HG02943 (cell line): ENCODE data around the gene MTG1.
"Not testable (repeated sequence)": the region's sequence is repeated elsewhere in the genome, so short reads cannot be mapped to it uniquely, and the experiment has no call there.

ENCODE experiments used
- ATAC-seq: cut with Tn5 transposase; IDR thresholded peaks from one replicate; pipeline ENCODE4 v1.9.1; 2021; ENCODE audit warnings: mild to moderate bottlenecking, low read depth, moderate library complexity; ENCODE audit not compliant: unreplicated experiment

MTG1 gene

GRCh38 chr10:133421336-133422222, 27.6 kb downstream of the MTG1 start:
- ATAC-seq: no peak

- ATAC-seq: no peak
Observed at GRCh38 chr10:133422223-133422806, 28.4 kb downstream of the MTG1 start.

DNA sequence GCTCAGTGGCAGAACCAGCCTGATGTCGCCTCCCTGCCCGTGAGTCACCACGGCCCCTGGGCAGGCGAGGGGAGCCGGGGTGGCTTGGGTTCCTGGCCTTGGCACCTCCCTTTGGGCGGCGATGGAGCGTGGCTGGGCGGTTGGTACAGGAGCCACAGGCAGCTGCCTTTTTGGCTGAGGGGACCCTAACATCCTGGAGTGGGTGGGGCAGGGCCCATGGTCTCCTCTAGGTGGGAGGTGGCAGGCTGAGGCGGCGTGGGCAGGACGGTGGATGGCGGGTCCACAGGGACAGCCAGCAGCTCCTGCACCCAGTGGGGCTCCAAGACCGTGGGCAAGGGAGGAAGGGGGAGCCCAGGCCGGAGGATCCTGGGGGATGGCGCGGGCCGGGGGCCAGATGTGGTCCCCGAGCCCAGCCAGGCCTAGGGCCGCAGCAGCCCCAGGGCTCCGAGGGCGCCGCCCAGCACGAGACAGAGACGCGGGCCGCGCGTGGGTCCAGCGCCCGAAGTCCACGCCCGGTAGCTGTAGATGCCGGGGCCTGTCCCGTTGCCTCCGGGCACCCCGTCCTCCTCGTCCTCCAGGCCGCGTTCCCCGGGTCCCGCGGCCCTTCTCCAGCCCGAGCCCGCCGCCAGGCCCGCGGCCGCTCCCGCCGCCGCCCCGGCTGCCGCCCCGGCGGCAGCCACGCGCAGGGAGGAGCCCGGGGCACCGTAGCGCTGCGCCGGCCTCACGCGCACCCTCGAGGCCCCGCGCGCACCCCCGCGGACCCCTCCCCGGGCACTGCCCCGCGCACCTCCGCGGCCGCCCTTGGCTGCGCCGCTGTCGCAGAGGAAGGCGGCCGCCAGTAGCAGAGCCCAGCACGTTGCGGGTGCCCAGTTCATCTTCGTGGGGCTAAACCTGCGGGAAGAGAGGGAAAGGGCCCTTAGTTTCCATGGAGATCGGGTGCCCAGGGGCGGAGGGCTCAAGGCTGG, 29.1 kb downstream of the MTG1 start:
- ATAC-seq: no peak

DNA sequence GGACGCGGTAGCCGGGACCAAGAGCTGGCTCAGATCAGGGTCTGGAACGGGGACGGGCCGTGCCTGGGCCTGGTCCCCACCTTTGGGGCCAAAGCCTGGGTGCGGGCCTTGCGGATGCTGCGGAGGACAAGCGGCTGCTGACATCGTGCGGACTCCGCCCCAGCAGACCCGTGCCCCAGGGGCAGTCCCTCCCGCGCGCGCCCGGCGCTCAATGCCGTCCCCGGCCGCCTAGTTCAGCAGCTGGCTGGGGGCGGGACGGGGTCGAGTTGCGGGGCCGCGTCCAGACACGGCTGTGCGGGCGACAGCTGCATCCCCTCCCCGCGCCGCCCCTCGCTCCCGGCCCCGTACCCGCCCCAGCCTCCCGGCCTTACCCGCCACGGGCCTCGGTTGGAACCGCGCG, 30.1 kb downstream of the MTG1 start:
- ATAC-seq: not testable (repeated sequence)

- ATAC-seq: not testable (repeated sequence)
Observed at GRCh38 chr10:133424601-133425000, 30.6 kb downstream of the MTG1 start, which contains the start of gene SPRN. SPRN (minus strand) TSS chr10:133424625; CDS start chr10:133423681, 944 bp downstream.

GRCh38 chr10:133429571-133429970, 35.6 kb downstream of the MTG1 start:
- ATAC-seq: not testable (repeated sequence)

- ATAC-seq: not testable (repeated sequence)
Observed at GRCh38 chr10:133431888-133432613, 38.1 kb downstream of the MTG1 start.

GRCh38 chr10:133432789-133433188, 38.8 kb downstream of the MTG1 start:
- not testable (repeated sequence) for ATAC-seq

DNA sequence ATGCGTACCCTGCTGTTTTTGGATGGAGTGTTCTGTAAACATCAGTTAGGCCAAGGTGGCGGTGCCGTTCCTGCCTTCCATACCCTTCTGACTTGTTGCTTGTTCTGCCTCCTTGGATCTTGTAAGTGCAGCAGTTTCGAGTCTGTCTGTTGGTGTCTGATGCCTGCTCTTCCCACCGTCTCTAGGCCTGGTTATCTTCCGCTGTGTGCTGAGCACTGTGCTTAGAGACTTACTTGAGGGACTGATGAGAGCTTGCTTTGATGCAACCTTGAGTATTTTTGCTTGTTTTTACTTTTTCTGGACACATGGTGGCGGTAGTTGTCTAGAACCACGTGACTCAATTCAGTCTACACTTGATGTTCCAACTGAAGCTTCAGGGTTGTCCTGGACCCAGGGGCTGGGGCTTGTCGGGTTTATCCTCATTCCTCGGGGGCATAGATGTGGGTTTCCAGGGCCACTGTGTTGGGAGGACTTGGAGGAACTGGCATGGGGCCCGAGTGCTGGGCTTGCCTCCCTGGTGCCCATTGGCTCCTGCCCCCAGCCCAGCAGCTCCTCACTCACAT, 44.8 kb downstream of the MTG1 start:
- ATAC-seq: no peak

DNA sequence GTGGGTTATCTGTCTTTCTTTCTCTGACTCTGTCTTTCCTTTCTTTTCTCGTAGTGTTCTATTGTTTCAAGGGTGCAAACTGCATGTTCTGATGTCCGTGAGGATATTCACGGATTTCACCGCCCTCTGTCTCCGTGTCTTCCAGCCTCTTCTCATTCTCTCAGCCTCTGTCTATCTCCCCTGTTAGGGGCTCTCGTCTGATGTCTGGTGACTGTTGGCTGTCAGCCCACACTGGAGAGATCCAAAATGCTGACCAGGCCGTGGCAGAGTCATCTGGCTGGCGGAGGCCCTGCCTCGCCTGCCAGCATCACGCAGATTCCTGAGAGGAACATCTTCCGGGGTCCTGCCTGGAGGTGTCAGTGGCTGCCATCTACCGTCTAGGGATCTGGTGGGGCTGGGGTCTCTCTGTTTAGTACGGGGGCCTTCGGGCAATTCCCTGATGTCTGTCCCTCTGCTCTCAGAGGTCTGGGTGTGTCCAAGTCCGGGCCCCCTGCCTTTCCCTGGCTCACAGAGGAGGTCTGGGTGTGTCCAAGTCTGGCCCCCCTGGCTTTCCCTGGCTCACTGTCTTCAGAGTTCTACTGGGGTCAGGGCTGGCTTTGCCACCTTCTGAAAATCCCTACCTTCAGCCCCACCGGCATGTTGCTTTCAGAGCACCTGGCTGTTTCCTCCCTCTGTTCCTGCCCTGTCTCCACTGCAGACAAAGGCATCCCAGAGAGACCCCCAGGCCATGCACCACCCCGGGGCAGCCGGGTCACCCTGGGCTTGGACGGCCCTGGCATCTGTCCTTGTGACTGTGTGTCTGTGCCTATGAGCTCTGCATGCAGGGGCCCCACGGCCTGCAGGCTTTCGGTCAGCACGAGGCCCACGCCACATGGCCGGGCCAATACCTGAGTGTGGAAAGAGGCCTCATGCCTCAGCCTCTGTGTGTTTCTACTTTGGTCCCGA, 45.8 kb downstream of the MTG1 start:
- ATAC-seq: no peak

DNA sequence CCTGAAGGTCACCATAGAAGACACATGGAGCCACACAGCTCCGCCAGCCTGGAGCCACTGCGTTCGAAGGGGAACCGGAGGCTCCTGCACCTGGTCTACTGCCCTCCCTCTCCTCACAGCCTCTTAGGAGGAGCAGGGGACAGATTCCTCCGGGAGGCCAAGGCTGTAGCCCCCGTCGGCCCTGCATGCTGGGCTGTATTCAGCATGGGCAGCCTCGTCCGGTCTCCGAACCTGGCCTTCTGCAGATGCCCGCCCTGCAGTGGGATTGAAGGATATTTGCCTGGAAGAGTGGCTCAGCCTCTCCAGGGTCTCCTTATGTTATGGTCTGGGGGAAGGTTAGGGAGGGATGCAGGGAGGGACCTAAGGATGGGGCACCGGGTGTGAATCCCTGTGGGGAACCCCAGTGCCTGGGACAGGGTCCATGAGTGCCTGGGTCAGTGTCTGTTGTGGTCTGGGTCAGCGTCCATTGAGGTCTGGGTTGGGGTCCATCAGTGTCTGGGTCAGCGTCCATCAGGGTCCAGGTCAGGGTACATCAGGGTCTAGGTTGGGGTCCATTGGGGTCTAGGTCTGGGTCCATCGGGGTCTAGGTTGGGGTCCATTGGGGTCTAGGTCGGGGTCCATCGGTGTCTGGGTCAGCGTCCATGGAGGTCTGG, 46.8 kb downstream of the MTG1 start:
- ATAC-seq: no peak

GRCh38 chr10:133441356-133441755, 47.4 kb downstream of the MTG1 start:
- ATAC-seq: not testable (repeated sequence)

- ATAC-seq: no peak
Observed at GRCh38 chr10:133441780-133442179, 47.8 kb downstream of the MTG1 start.

DNA sequence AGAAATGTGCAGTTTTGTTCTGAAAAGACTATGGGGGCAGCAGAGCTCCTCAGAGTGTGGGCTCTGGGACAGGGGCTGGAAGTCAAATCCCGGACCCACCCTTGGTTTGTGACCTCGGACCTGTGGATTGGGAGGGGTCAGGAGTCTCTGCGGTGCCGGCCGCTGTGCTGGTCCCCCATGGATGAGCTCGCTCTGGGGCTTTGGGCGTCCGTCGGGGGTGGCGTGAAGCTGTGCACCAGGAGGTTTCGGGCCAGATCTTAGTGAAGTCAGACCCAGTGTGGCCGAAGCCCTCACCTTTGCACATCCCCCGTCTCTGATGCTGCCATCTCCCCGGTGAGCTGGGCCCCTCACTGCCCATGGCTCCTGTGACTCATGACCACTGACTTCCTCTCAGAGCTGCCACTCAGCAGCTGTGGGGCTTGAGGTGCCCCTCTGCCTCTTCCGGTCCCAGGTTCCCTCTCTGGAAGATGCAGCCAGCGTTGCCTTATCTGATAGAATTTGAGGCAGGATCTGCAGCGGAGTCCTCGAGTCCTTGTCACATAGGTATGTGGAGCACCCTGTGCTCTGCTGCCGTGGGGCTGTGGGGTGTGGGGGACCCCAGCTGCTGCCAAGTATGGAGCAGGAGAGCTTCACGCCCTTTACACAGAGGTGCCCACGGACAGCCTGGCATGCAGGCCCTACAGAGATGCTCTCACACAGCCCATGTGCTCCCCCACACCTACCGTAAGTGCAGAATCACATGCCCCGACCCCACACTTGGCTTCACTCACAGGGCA, 48.4 kb downstream of the MTG1 start:
- ATAC-seq: no peak

DNA sequence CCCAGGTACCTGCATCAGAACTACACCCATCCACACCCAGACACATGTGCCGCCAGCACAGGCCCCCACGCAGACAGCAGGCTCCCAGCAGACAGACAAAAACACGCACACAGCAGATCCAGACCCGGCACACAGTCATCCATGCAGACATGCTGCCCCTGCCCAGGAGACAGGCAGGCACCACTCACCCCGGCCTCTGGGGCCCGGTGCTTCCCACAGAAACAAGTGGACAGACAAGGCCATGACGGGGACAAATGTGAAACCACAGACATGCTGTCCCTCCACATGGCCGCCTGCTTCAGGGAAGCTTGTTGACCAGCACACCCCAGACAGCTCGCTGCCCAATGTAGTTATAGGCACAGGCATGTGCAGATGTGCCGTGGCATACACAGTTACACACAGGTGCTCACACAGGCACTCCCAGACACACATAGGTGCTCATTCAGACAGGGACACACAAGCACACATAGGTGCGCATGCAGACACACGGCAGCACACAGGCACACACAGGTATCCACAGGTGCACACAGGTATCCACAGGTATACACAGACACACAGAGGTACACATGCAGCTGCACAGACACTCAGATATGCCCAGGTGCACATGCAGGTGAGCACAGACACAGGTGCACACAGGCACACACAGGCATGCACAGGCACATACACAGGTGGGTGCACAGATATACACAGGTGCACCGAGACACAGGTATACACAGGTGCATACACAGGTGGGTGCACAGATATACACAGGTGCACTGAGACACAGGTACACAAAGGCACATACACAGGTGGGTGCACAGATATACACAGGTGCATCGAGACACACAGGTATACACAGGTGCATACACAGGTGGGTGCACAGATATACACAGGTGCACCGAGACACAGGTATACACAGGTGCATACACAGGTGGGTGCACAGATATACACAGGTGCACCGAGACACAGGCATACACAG, 49.3 kb downstream of the MTG1 start:
- ATAC-seq: no peak
